ENCODE results near the gene SORL1. TPM values are rescaled to one million over a fixed set of nuclear protein-coding genes. Genes with fewer than 3 reads are reported as not detected.
"Not testable (repeated sequence)": the region's sequence is repeated elsewhere in the genome, so short reads cannot be mapped to it uniquely, and the experiment has no call there.

The SORL1 gene
- total RNA-seq, 1 donor from 2014 or later, result 20.9 TPM

DNA sequence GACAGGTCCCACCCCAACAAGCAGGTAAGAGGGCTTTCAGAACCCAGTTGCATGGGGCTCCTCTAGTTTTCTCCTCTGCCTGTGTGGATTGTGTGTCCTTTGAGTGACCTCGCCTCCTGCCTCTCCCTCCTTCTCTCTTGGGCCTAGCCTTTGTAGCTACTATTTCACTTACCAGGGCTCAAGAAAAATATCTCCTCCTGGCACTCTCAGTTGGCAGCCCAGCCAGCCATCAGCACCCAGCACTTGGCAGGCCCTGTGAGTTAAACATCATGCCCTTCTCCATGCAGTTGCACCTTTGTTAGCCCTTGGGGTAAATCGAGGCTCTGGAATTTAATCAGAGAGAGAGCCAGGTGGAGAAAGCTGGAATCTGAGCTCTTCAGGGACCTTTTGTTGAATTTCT lies 36.1 kb downstream of the SORL1 start:
- H3K27me3 Mint-ChIP-seq (ENCODE audit: insufficient read depth), result no peaks in the 10 kb centered on the region
- DNase-seq (ENCODE audit: low spot score), result no peak
- intact Hi-C loops (cut with micrococcal nuclease), result no loop called here
- H3K27ac Mint-ChIP-seq, result no peak overlapping the region
- H3K4me3 Mint-ChIP-seq, result no peak overlapping the region
- H3K36me3 Mint-ChIP-seq (ENCODE audit: low read depth), result peaks cover 58% of the 10 kb centered on the region
- H3K4me1 Mint-ChIP-seq (ENCODE audit: low read depth), result peaks cover 26% of the 10 kb centered on the region
- no peaks in the 10 kb centered on the region for H3K9me3 Mint-ChIP-seq

GRCh38 chr11:121488641-121489040 lies 36.5 kb downstream of the SORL1 start:
- DNase-seq (ENCODE audit: low spot score), result no peak
- no peak overlapping the region for H3K4me3 Mint-ChIP-seq
- intact Hi-C loops (cut with micrococcal nuclease), result no loop called here
- no peaks in the 10 kb centered on the region for H3K27me3 Mint-ChIP-seq (ENCODE audit: insufficient read depth)
- H3K4me1 Mint-ChIP-seq (ENCODE audit: low read depth), result peaks cover 25% of the 10 kb centered on the region
- no peaks in the 10 kb centered on the region for H3K9me3 Mint-ChIP-seq
- no peak overlapping the region for H3K27ac Mint-ChIP-seq
- H3K36me3 Mint-ChIP-seq (ENCODE audit: low read depth), result peaks cover 56% of the 10 kb centered on the region

DNA sequence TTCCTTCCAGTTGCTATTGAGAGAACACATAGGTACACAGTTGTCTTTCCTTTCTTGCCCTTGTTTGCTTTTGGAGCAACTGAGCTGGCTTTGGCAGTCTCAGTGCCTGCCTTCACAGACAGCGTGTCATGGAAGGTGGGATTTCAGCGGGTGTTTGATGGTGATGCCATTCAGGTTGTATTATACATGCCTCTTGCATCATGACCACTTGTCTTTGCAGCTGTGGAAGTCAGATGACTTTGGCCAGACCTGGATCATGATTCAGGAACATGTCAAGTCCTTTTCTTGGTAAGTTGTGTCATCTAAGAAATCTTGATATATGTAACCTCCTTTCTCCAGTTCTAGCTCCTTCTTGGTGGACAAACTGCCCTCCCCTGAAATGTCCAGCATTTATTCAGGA lies 37.7 kb downstream of the SORL1 start:
- H3K4me3 Mint-ChIP-seq, result no peak overlapping the region
- H3K27ac Mint-ChIP-seq, result no peak overlapping the region
- H3K27me3 Mint-ChIP-seq (ENCODE audit: insufficient read depth), result no peaks in the 10 kb centered on the region
- no peak for DNase-seq (ENCODE audit: low spot score)
- H3K9me3 Mint-ChIP-seq, result no peaks in the 10 kb centered on the region
- intact Hi-C loops (cut with micrococcal nuclease), result no loop called here
- peaks cover 28% of the 10 kb centered on the region for H3K4me1 Mint-ChIP-seq (ENCODE audit: low read depth)
- H3K36me3 Mint-ChIP-seq (ENCODE audit: low read depth), result peaks cover 54% of the 10 kb centered on the region

DNA sequence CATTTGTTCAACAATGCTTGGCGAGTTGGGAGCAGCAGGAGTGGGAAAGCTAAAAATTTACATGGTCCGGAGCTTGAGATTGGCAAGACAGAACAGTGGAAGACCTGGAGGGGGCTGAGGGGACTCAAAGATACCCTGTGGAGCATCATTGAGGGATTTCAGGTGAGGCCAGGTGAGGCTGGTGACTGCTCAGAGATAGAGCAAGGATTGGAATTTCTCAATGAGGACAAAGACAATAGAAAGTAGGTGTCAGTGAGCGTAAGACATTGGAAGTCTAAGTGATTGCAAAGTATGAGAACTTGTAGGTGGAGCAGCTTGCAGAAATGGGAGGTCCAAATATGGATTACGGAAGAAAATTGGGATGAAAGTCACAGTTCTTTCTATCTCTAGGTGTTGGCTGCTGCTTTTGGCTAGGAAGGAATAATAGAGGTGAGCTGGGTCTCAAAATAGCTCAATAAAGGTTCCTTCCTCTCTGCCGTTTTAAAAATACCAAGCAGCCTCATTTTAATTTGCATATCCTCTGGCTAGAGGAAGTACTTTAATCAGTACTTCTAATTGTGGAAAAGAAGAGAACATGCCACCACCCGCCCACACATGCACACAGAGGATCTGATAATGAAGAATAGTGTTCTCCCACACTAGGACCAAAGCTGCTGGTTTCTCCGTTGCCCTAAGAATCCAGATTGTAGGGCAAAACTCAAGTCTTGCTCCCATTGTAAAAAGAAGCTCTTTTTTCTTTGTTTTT lies 42.4 kb downstream of the SORL1 start:
- no peak for DNase-seq (ENCODE audit: low spot score)
- peaks cover 31% of the 10 kb centered on the region for H3K4me1 Mint-ChIP-seq (ENCODE audit: low read depth)
- H3K36me3 Mint-ChIP-seq (ENCODE audit: low read depth), result peaks cover 55% of the 10 kb centered on the region
- peak overlapping the region; percentile 66 for H3K27ac Mint-ChIP-seq
- H3K9me3 Mint-ChIP-seq, result no peaks in the 10 kb centered on the region
- intact Hi-C loops (cut with micrococcal nuclease), result loop anchor here (1.0 to 2.0 kb wide), 4 partner anchors 12 to 46 kb away; no protein-coding TSS in a partner anchor
- H3K4me3 Mint-ChIP-seq, result peak overlapping the region; percentile 39
- H3K27me3 Mint-ChIP-seq (ENCODE audit: insufficient read depth), result no peaks in the 10 kb centered on the region

DNA sequence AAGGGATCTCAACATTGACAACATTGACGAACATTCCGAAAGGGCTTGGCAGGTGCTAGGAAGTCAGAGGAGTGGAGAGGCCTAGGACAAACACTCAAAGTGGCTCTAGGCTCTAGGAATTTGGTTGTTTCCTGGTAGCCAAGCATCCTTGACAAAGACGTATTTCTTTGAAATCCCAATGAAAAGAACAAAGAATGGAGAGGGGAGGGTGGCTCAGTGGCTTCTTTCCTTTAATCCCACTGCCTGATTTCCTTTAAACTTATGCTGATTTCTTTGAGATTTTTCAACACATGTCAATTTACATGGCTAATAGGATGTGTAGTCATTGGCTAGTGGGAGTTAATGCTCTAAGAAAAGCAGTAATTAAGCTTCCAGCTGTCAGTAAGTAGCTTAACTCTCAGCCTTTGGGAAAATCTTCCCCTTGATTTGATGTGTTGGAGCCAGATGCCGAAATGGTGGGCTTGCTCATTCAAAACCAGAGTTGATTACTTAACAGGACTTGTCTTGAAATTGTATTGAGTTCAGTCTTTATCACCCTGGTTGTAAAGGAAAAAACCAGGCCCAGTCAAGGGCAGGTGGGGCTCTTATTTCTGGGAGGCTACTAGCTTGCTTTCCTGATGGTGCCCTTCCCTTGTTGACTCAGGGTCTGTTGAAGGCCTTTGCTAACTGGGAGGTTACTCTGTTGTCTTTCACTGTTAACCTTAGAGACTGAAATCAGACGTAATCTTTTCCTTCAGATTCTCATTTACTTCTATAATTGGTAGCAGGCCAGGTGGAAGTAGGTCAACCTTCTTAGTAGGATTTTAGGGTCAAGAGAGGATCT lies 45.3 kb downstream of the SORL1 start:
- peaks cover 25% of the 10 kb centered on the region for H3K4me1 Mint-ChIP-seq (ENCODE audit: low read depth)
- no peaks in the 10 kb centered on the region for H3K27me3 Mint-ChIP-seq (ENCODE audit: insufficient read depth)
- H3K9me3 Mint-ChIP-seq, result no peaks in the 10 kb centered on the region
- H3K27ac Mint-ChIP-seq, result no peak overlapping the region
- DNase-seq (ENCODE audit: low spot score), result no peak
- intact Hi-C loops (cut with micrococcal nuclease), result no loop called here
- no peak overlapping the region for H3K4me3 Mint-ChIP-seq
- H3K36me3 Mint-ChIP-seq (ENCODE audit: low read depth), result peaks cover 54% of the 10 kb centered on the region

GRCh38 chr11:121499405-121499804 lies 47.3 kb downstream of the SORL1 start:
- Mint-ChIP-seq H3K4me1 (ENCODE audit: low read depth) (peaks cover 13% of the 10 kb centered on the region), H3K4me3 (no peak overlapping the region), H3K9me3 (peaks cover 4% of the 10 kb centered on the region), H3K27ac (no peak overlapping the region), H3K36me3 (ENCODE audit: low read depth) (peaks cover 59% of the 10 kb centered on the region), H3K27me3 (ENCODE audit: insufficient read depth) (no peaks in the 10 kb centered on the region)
- intact Hi-C loops (cut with micrococcal nuclease), result no loop called here
- no peak for DNase-seq (ENCODE audit: low spot score)

DNA sequence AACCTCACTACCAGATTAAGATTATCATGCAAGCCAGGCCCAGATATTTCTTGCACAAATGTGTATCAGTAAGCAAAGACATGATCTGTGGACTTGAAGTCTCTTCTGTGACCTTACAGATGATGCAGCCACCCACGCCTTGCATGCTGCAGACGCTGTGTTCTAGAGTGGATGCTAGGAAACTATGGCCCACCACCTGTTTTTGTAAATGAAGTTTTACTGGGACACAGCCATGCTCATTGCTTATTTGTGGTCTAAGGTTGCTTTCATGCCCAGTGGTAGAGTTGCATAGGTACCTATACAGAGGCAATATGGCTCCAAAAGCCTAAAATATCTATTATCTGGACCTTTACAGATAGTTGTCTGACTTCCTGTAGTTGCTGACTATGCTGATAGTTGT lies 48.2 kb downstream of the SORL1 start:
- peaks cover 5% of the 10 kb centered on the region for H3K4me1 Mint-ChIP-seq (ENCODE audit: low read depth)
- H3K4me3 Mint-ChIP-seq, result no peak overlapping the region
- H3K27ac Mint-ChIP-seq, result no peak overlapping the region
- intact Hi-C loops (cut with micrococcal nuclease), result no loop called here
- H3K27me3 Mint-ChIP-seq (ENCODE audit: insufficient read depth), result no peaks in the 10 kb centered on the region
- peaks cover 64% of the 10 kb centered on the region for H3K36me3 Mint-ChIP-seq (ENCODE audit: low read depth)
- peaks cover 6% of the 10 kb centered on the region for H3K9me3 Mint-ChIP-seq
- DNase-seq (ENCODE audit: low spot score), result no peak

DNA sequence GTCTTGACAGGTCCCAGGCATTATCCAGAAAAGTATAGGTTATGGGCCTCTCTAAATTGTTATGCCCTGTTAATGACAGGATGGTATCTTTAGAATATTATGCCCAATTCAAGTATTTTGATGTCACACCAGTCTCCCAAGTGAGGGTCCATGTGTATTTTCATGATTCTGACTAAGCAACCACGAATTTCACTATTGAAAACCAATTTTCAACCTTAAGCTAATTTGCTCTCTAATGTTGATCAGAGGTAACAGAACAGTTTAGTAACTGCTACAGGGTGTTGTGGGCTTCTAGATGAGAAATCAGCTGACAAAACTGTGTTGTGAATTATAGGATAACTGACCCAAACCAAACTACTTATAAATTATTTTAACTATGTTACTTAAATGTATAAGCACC lies 48.6 kb downstream of the SORL1 start:
- Mint-ChIP-seq H3K36me3 (ENCODE audit: low read depth) (peaks cover 65% of the 10 kb centered on the region), H3K27ac (no peak overlapping the region)

DNA sequence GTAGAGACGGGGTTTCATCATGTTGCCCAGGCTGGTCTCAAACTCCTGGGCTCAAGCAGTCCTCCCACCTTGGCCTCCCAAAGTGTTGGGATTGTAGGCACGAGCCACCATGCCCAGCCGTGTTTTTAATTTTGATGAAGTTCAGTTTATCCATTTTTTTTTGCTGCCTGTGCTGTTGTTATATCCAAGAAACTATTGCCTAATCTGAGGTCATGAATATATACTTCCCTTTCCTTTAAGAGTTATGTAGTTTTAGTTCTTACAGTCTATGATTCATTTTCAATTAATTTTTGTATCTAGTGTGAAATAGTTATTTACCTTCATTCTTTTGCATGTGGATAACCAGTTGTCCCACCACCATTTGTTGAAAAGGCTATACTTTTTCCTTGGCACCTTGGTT lies 50.9 kb downstream of the SORL1 start:
- Mint-ChIP-seq H3K4me3 (no peak overlapping the region), H3K4me1 (ENCODE audit: low read depth) (peaks cover 4% of the 10 kb centered on the region), H3K9me3 (peaks cover 22% of the 10 kb centered on the region), H3K27me3 (ENCODE audit: insufficient read depth) (no peaks in the 10 kb centered on the region), H3K36me3 (ENCODE audit: low read depth) (peaks cover 65% of the 10 kb centered on the region), H3K27ac (no peak overlapping the region)
- intact Hi-C loops (cut with micrococcal nuclease), result no loop called here
- DNase-seq (ENCODE audit: low spot score), result no peak

More for the DNA sequence above, 48.6 kb downstream of the SORL1 start:
- DNase-seq (ENCODE audit: low spot score), result no peak
- no peaks in the 10 kb centered on the region for H3K27me3 Mint-ChIP-seq (ENCODE audit: insufficient read depth)
- H3K9me3 Mint-ChIP-seq, result peaks cover 10% of the 10 kb centered on the region
- H3K4me1 Mint-ChIP-seq (ENCODE audit: low read depth), result peaks cover under 1% of the 10 kb centered on the region
- intact Hi-C loops (cut with micrococcal nuclease), result no loop called here
- no peak overlapping the region for H3K4me3 Mint-ChIP-seq

DNA sequence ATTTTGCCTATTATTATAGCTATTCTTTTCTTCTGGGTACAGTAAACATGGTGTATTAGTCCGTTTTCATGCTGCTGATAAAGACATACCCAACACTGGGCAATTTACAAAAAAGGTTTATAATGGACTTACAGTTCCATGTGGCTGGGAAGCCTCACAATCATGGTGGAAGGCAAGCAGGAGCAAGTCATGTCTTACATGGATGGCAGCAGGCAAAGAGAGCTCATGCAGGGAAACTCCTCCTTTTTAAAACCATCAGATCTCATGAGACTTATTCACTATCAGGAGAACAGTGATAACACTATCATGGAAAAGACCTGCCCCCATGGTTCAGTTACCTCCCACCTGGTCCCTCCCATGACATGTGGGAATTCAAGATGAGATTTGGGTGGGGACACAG lies 54.1 kb downstream of the SORL1 start:
- DNase-seq (ENCODE audit: low spot score); H3K27me3 Mint-ChIP-seq (ENCODE audit: insufficient read depth); H3K4me3 Mint-ChIP-seq; H3K27ac Mint-ChIP-seq; intact Hi-C loops (cut with micrococcal nuclease): not testable (repeated sequence)
- H3K36me3 Mint-ChIP-seq (ENCODE audit: low read depth), result peaks cover 67% of the 10 kb centered on the region
- H3K9me3 Mint-ChIP-seq, result peaks cover 22% of the 10 kb centered on the region
- H3K4me1 Mint-ChIP-seq (ENCODE audit: low read depth), result peaks cover 18% of the 10 kb centered on the region

- Mint-ChIP-seq H3K27ac (no peak overlapping the region), H3K36me3 (ENCODE audit: low read depth) (peaks cover 68% of the 10 kb centered on the region), H3K4me3 (no peak overlapping the region), H3K27me3 (ENCODE audit: insufficient read depth) (no peaks in the 10 kb centered on the region), H3K9me3 (peaks cover 22% of the 10 kb centered on the region), H3K4me1 (ENCODE audit: low read depth) (peaks cover 18% of the 10 kb centered on the region)
- intact Hi-C loops (cut with micrococcal nuclease), result no loop called here
- DNase-seq (ENCODE audit: low spot score), result no peak
Measured at GRCh38 chr11:121508449-121508848, 56.3 kb downstream of the SORL1 start.

DNA sequence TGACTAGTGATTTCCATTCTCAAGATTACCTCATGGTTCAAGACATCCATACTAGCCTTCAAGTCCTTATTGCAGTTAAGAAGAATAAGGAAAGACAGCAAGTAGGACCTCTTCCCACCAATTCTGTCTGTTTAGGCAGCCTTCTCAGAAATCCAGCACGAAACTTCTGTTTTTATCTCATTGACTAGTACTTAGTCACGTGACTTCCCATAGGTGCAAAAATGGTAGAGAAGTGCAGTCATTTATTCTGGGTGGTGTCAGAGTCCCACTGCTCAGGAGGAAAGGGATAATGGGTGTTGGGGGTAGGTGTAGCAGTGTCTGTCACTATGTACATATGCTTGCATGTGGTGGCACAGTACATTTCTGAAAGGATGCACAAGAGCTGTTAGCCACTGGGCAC lies 58.3 kb downstream of the SORL1 start:
- Mint-ChIP-seq H3K36me3 (ENCODE audit: low read depth) (peaks cover 60% of the 10 kb centered on the region), H3K27ac (no peak overlapping the region), H3K9me3 (peaks cover 15% of the 10 kb centered on the region), H3K4me3 (no peak overlapping the region), H3K27me3 (ENCODE audit: insufficient read depth) (no peaks in the 10 kb centered on the region), H3K4me1 (ENCODE audit: low read depth) (peaks cover 18% of the 10 kb centered on the region)
- no peak for DNase-seq (ENCODE audit: low spot score)
- intact Hi-C loops (cut with micrococcal nuclease), result no loop called here

Measured in activated T-helper 1 cell treated with anti-CD3 and anti-CD28 coated beads, Interleukin-12 subunit alpha, Interleukin-12 subunit beta, Interleukin-2, Interleukin-4 antibody, amounts not matched to agents 30 ng/mL and 10 ng/mL and 1 ng/mL, durations not matched to agents 14 hours and 24 hours and 36 hours (primary cell).